HG03565 (cell line): ENCODE results near the gene IQCM.
"Not testable (repeated sequence)": the region's sequence is repeated elsewhere in the genome, so short reads cannot be mapped to it uniquely, and the experiment has no call there.

Source experiments
- ATAC-seq: cut with Tn5 transposase; IDR thresholded peaks from one replicate; pipeline ENCODE4 v1.9.1; 2021; ENCODE audit warnings: mild to moderate bottlenecking, moderate library complexity; ENCODE audit not compliant: unreplicated experiment

The IQCM gene

GRCh38 chr4:149605601-149606378 is 209.9 kb downstream of the IQCM start:
- ATAC-seq = no peak

GRCh38 chr4:149604827-149605226 is 210.8 kb downstream of the IQCM start:
- ATAC-seq = no peak

- no peak for ATAC-seq
Observed at GRCh38 chr4:149595500-149595899, 220.1 kb downstream of the IQCM start.

GRCh38 chr4:149589826-149590225 is 225.8 kb downstream of the IQCM start:
- no peak for ATAC-seq

GRCh38 chr4:149584722-149585121 is 230.9 kb downstream of the IQCM start:
- ATAC-seq = no peak

GRCh38 chr4:149574971-149575370 is 240.7 kb downstream of the IQCM start:
- ATAC-seq = peak; percentile 59

GRCh38 chr4:149572716-149573115 is 242.9 kb downstream of the IQCM start:
- ATAC-seq = no peak

GRCh38 chr4:149555799-149556198 is 259.8 kb downstream of the IQCM start:
- no peak for ATAC-seq

- ATAC-seq = no peak
Observed at GRCh38 chr4:149555146-149555545, 260.5 kb downstream of the IQCM start.

GRCh38 chr4:149553959-149554520 is 261.6 kb downstream of the IQCM start:
- ATAC-seq = no peak

- ATAC-seq = no peak
Observed at GRCh38 chr4:149552601-149553000, 263.0 kb downstream of the IQCM start.

- ATAC-seq = no peak
Observed at GRCh38 chr4:149549911-149550310, 265.7 kb downstream of the IQCM start.

GRCh38 chr4:149534779-149535178 is 280.9 kb downstream of the IQCM start:
- no peak for ATAC-seq

GRCh38 chr4:149531861-149532260 is 283.8 kb downstream of the IQCM start:
- no peak for ATAC-seq

GRCh38 chr4:149523039-149523438 is 292.6 kb downstream of the IQCM start:
- ATAC-seq = no peak

GRCh38 chr4:149521611-149522425 is 293.8 kb downstream of the IQCM start:
- no peak for ATAC-seq

GRCh38 chr4:149518471-149518870 is 297.2 kb downstream of the IQCM start:
- ATAC-seq = no peak

- no peak for ATAC-seq
Observed at GRCh38 chr4:149513081-149513480, 302.6 kb downstream of the IQCM start.

- ATAC-seq = no peak
Observed at GRCh38 chr4:149512501-149512900, 303.1 kb downstream of the IQCM start.

GRCh38 chr4:149511558-149512298 is 303.9 kb downstream of the IQCM start:
- ATAC-seq = no peak

GRCh38 chr4:149507309-149507708 is 308.3 kb downstream of the IQCM start:
- ATAC-seq = not testable (repeated sequence)
